ENCODE measurements around the gene CDCA8.

Gene CDCA8

GRCh38 chr1:37717631-37718030, 25.3 kb downstream of the CDCA8 start:
- Histone ChIP-seq H3K4me3 (ENCODE audit: low read depth, low read length, poor library complexity, severe bottlenecking) (no peak overlapping the region), H2AFZ (ENCODE audit: low read length) (no peak overlapping the region), H3K27me3 (ENCODE audit: insufficient read depth, low read length) (no peaks in the 10 kb centered on the region), H3K27ac (ENCODE audit: low read depth, low read length, poor library complexity, severe bottlenecking) (no peak overlapping the region), H3K36me3 (ENCODE audit: insufficient read depth, low read length) (no peaks in the 10 kb centered on the region), H3K9me2 (ENCODE audit: low read depth, low read length) (no peaks in the 10 kb centered on the region), H3K9ac (ENCODE audit: low read length) (no peak overlapping the region), H3F3A (ENCODE audit: insufficient read depth, low read length) (no peaks in the 10 kb centered on the region), H3K4me1 (ENCODE audit: insufficient read depth, low read length, severe bottlenecking) (no peaks in the 10 kb centered on the region), H3K9me3 (ENCODE audit: low read length) (no peaks in the 10 kb centered on the region), H3K79me2 (ENCODE audit: insufficient read depth, low read length) (no peaks in the 10 kb centered on the region), H4K20me1 (ENCODE audit: insufficient read depth, low read length) (no peaks in the 10 kb centered on the region), H3K4me2 (ENCODE audit: low read length) (no peak overlapping the region)
- TF ChIP-seq EZH2 (IDR thresholded peaks at IDR 0.05; ENCODE audit: borderline replicate concordance, low read length) (no peak), CTCF (IDR thresholded peaks at IDR 0.05; ENCODE audit: low read length) (no peak)

GRCh38 chr1:37718181-37718900, 26.0 kb downstream of the CDCA8 start:
- no peaks in the 10 kb centered on the region for H3F3A ChIP-seq (ENCODE audit: insufficient read depth, low read length)
- no peaks in the 10 kb centered on the region for H3K27me3 ChIP-seq (ENCODE audit: insufficient read depth, low read length)
- H3K4me3 ChIP-seq (ENCODE audit: low read depth, low read length, poor library complexity, severe bottlenecking) = no peak overlapping the region
- H3K79me2 ChIP-seq (ENCODE audit: insufficient read depth, low read length) = no peaks in the 10 kb centered on the region
- TF ChIP-seq CTCF (IDR thresholded peaks at IDR 0.05; ENCODE audit: low read length) (no peak), EZH2 (IDR thresholded peaks at IDR 0.05; ENCODE audit: borderline replicate concordance, low read length) (no peak)
- no peaks in the 10 kb centered on the region for H4K20me1 ChIP-seq (ENCODE audit: insufficient read depth, low read length)
- no peaks in the 10 kb centered on the region for H3K9me3 ChIP-seq (ENCODE audit: low read length)
- no peak overlapping the region for H2AFZ ChIP-seq (ENCODE audit: low read length)
- H3K4me2 ChIP-seq (ENCODE audit: low read length) = no peak overlapping the region
- no peaks in the 10 kb centered on the region for H3K9me2 ChIP-seq (ENCODE audit: low read depth, low read length)
- no peak overlapping the region for H3K27ac ChIP-seq (ENCODE audit: low read depth, low read length, poor library complexity, severe bottlenecking)
- H3K4me1 ChIP-seq (ENCODE audit: insufficient read depth, low read length, severe bottlenecking) = no peaks in the 10 kb centered on the region
- H3K36me3 ChIP-seq (ENCODE audit: insufficient read depth, low read length) = no peaks in the 10 kb centered on the region
- H3K9ac ChIP-seq (ENCODE audit: low read length) = no peak overlapping the region

GRCh38 chr1:37718901-37719571, 26.7 kb downstream of the CDCA8 start:
- H3K4me2 ChIP-seq (ENCODE audit: low read length) = no peak overlapping the region
- H3K27me3 ChIP-seq (ENCODE audit: insufficient read depth, low read length) = no peaks in the 10 kb centered on the region
- no peaks in the 10 kb centered on the region for H3F3A ChIP-seq (ENCODE audit: insufficient read depth, low read length)
- no peaks in the 10 kb centered on the region for H3K79me2 ChIP-seq (ENCODE audit: insufficient read depth, low read length)
- H2AFZ ChIP-seq (ENCODE audit: low read length) = no peak overlapping the region
- no peaks in the 10 kb centered on the region for H3K36me3 ChIP-seq (ENCODE audit: insufficient read depth, low read length)
- H3K9ac ChIP-seq (ENCODE audit: low read length) = no peak overlapping the region
- H3K9me2 ChIP-seq (ENCODE audit: low read depth, low read length) = no peaks in the 10 kb centered on the region
- TF ChIP-seq EZH2 (IDR thresholded peaks at IDR 0.05; ENCODE audit: borderline replicate concordance, low read length) (no peak), CTCF (IDR thresholded peaks at IDR 0.05; ENCODE audit: low read length) (no peak)
- H4K20me1 ChIP-seq (ENCODE audit: insufficient read depth, low read length) = no peaks in the 10 kb centered on the region
- H3K4me1 ChIP-seq (ENCODE audit: insufficient read depth, low read length, severe bottlenecking) = no peaks in the 10 kb centered on the region
- H3K27ac ChIP-seq (ENCODE audit: low read depth, low read length, poor library complexity, severe bottlenecking) = no peak overlapping the region
- H3K4me3 ChIP-seq (ENCODE audit: low read depth, low read length, poor library complexity, severe bottlenecking) = no peak overlapping the region
- H3K9me3 ChIP-seq (ENCODE audit: low read length) = no peaks in the 10 kb centered on the region

Measured in OCI-LY1 (cell line).